OCI-LY3 (cell line): Measurements from ENCODE around the gene ZNF526.
A peak's percentile ranks its signal among the peaks of the same experiment; 100 is the strongest.

ENCODE experiments used
- H2AFZ ChIP-seq: fragments of 200-600, 300-600 bp; shearing (Covaris generic); 2 replicates; pipeline ENCODE4 v1.6.0; 2014; ENCODE audit warnings: antibody characterized with exemption, low read depth, low read length
- H3K27ac ChIP-seq: fragments of 200-600, 300-600 bp; sonication (generic); 2 replicates; pipeline ENCODE4 v1.5.1; 2014; ENCODE audit warnings: mild to moderate bottlenecking, low read length, moderate library complexity, mixed read lengths
- H3K27me3 ChIP-seq: fragments of 200-600, 300-600 bp; sonication (generic); 2 replicates; pipeline ENCODE4 v1.6.1; 2014; ENCODE audit warnings: low read depth, low read length, mixed read lengths
- H3K36me3 ChIP-seq: fragments of 200-600, 300-600 bp; sonication (generic); replicated peaks from 2 replicates; pipeline ENCODE3; 2014; ENCODE audit warnings: low read depth, low read length, mixed read lengths
- H3K4me1 ChIP-seq: fragments of 300-600, 200-600 bp; sonication (generic); 2 replicates; pipeline ENCODE4 v1.6.1; 2014; ENCODE audit warnings: low read length, mixed read lengths
- H3K4me2 ChIP-seq: fragments of 200-600, 300-600 bp; sonication (generic); 2 replicates; pipeline ENCODE4 v1.6.1; 2014; ENCODE audit warnings: low read length, mixed read lengths
- H3K4me3 ChIP-seq: fragments of 300-600, 200-600 bp; sonication (generic); 2 replicates; pipeline ENCODE4 v1.5.1; 2014; ENCODE audit warnings: antibody characterized with exemption, mild to moderate bottlenecking, low read length, moderate library complexity
- H3K79me2 ChIP-seq: fragments of 300-600, 200-600 bp; shearing (Covaris generic); 2 replicates; pipeline ENCODE4 v1.6.1; 2014; ENCODE audit warnings: mild to moderate bottlenecking, low read length, mixed read lengths
- H3K9ac ChIP-seq: fragments of 300-600, 200-600 bp; shearing (Covaris generic); 2 replicates; pipeline ENCODE4 v1.6.0; 2014; ENCODE audit warnings: mild to moderate bottlenecking, low read length, moderate library complexity
- H3K9me3 ChIP-seq: fragments of 200-600, 300-600 bp; shearing (Covaris generic); 2 replicates; pipeline ENCODE4 v1.6.1; 2014; ENCODE audit warnings: low read length, mixed read lengths; ENCODE audit not compliant: insufficient read depth
- H4K20me1 ChIP-seq: fragments of 200-600, 300-600 bp; sonication (generic); 2 replicates; pipeline ENCODE4 v1.6.1; 2016; ENCODE audit warnings: low read length, mixed read lengths; ENCODE audit not compliant: insufficient read depth
- EZH2phosphoT487 ChIP-seq: fragments of 200-600 bp; shearing (Covaris generic); IDR thresholded peaks from 2 replicates; pipeline ENCODE4 v1.6.1; 2018; ENCODE audit warnings: antibody characterized with exemption, mixed run types, low read depth
- TF ChIP-seq, protein P1 (sequence below): fragments of 200-600, 300-600 bp; sonication (generic); IDR thresholded peaks from 2 replicates; pipeline ENCODE4 v1.5.1; 2014; ENCODE audit warnings: antibody characterized with exemption, low read length, low read depth

Gene ZNF526

DNA sequence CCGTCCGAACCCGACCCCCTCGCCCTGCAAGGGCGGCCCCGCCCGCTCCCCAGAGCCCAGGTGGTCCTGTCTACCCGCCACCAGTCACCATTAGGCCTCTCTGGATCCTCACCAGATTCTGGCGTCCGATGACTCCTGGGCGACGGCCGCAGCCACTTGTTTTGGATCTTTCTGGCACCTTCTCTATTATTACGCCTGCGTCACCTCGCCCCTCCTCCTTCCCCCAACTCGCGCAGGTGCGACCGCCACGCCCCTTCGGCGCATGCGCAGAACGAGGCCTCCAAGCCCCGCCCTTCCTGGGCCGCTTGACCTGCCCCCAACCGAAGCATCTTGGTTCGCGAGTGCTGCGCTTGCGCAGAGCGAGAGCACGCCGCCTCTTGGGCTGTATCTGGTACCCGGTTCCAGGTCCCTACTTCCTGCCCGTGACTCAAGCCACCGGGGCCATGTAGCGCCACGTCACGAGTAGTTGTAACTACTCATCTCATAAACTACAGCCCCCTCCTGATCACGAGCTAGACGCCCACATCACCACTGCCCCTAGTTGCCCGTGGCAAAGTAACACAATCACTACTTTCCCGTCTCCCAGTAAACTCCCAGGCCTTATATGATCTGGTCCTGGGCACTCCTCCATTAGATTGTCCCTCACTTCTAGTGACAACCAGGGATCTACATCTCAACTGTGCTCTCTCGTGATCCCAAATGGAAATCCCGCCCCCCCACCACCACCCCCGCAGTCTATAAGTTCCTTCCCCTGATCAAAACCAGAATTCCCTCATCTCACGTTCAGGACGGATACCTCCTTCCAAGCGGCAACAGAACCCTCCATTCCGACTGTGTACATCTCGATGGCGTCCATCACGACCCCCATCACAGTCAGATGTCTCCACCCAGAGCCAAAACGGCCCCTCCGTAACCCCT lies 2.3 kb upstream of the ZNF526 start, which contains the start of gene DEDD2:
TSS of gene DEDD2 (minus strand) at position 158 of the 918 bp plus-strand sequence. CDS start 670 bp downstream, outside the sequence.
- Histone ChIP-seq H3K4me2 (peak within 1 kb of the TSS; percentile 90), H3K4me1 (peaks cover 27% of the 10 kb centered on the region), H3K27ac (peak within 1 kb of the TSS; percentile 85), H3K27me3 (no peaks in the 10 kb centered on the region), H3K9ac (peak within 1 kb of the TSS; percentile 95), H2AFZ (peak within 1 kb of the TSS; percentile 30; the same call in 1 of the 2 replicates), H3K4me3 (peak within 1 kb of the TSS; percentile 94), H3K9me3 (no peaks in the 10 kb centered on the region), H3K36me3 (peaks cover 34% of the 10 kb centered on the region), H4K20me1 (peaks cover 29% of the 10 kb centered on the region; the same call in 1 of the 2 replicates), H3K79me2 (peaks cover 83% of the 10 kb centered on the region)
- TF ChIP-seq, protein P1, sequence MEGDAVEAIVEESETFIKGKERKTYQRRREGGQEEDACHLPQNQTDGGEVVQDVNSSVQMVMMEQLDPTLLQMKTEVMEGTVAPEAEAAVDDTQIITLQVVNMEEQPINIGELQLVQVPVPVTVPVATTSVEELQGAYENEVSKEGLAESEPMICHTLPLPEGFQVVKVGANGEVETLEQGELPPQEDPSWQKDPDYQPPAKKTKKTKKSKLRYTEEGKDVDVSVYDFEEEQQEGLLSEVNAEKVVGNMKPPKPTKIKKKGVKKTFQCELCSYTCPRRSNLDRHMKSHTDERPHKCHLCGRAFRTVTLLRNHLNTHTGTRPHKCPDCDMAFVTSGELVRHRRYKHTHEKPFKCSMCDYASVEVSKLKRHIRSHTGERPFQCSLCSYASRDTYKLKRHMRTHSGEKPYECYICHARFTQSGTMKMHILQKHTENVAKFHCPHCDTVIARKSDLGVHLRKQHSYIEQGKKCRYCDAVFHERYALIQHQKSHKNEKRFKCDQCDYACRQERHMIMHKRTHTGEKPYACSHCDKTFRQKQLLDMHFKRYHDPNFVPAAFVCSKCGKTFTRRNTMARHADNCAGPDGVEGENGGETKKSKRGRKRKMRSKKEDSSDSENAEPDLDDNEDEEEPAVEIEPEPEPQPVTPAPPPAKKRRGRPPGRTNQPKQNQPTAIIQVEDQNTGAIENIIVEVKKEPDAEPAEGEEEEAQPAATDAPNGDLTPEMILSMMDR = no peak
- TF ChIP-seq EZH2phosphoT487 = no peak

DNA sequence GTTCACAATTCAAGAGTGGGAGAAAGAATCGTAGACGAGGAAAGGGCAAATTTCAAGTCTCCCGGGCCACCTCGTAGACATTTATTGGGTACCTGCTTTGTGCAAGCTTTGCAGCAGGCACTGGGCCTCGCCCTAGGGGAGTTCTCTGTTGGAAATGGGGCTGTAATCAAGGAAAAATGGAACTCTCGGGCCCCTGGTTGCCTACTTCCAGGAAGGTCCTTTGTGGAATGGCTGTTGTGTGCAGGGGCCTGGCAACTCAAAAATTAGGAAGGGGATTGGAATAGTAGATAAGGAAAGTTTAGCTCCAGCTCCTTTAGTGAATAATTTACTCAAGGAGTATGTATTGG lies 612 bp downstream of the ZNF526 start:
- peak overlapping the region; percentile 54 for H3K27ac ChIP-seq
- peak overlapping the region; percentile 88 for H3K9ac ChIP-seq
- H3K4me2 ChIP-seq = peak overlapping the region; percentile 99
- TF ChIP-seq, protein P1 = no peak
- TF ChIP-seq EZH2phosphoT487 = no peak
- peaks cover 25% of the 10 kb centered on the region for H3K4me1 ChIP-seq
- peaks cover 27% of the 10 kb centered on the region for H3K36me3 ChIP-seq
- H3K9me3 ChIP-seq = no peaks in the 10 kb centered on the region
- peak overlapping the region; percentile 9; the same call in 1 of the 2 replicates for H2AFZ ChIP-seq
- peaks cover 16% of the 10 kb centered on the region; the same call in 1 of the 2 replicates for H4K20me1 ChIP-seq
- H3K79me2 ChIP-seq = peaks cover 75% of the 10 kb centered on the region
- H3K4me3 ChIP-seq = peak overlapping the region; percentile 90
- H3K27me3 ChIP-seq = no peaks in the 10 kb centered on the region

DNA sequence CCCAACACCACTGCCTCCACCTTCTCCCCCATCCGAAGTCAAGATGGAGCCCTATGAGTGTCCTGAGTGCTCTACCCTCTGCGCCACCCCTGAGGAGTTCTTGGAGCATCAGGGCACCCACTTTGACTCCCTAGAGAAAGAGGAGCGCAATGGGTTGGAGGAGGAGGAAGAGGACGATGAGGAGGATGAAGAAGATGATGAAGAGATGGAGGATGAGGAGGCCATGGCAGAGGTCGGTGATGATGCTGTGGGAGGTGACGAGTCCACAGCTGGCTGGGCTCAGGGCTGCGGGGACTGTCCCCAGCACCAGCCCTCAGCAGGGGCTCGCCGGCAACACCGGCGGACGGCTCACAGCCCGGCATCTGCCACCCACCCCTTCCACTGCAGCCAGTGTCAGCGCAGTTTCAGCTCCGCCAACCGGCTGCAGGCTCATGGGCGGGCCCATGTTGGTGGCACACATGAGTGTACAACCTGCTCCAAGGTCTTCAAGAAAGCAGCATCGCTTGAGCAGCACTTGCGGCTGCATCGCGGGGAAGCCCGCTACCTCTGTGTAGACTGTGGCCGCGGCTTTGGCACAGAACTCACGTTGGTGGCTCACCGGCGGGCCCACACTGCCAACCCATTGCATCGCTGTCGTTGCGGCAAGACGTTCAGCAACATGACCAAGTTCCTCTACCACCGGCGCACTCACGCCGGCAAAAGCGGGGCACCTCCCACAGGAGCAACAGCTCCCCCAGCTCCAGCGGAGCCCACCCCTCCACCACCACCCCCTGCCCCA lies 5.0 kb downstream of the ZNF526 start:
- no peak overlapping the region for H3K4me3 ChIP-seq
- peaks cover 6% of the 10 kb centered on the region for H3K4me1 ChIP-seq
- no peak for TF ChIP-seq EZH2phosphoT487
- TF ChIP-seq, protein P1 = no peak
- H3K27ac ChIP-seq = no peak overlapping the region
- peaks cover 52% of the 10 kb centered on the region for H3K36me3 ChIP-seq
- peaks cover 76% of the 10 kb centered on the region for H3K79me2 ChIP-seq
- peaks cover 33% of the 10 kb centered on the region; the same call in 1 of the 2 replicates for H4K20me1 ChIP-seq
- no peak overlapping the region for H3K9ac ChIP-seq
- H3K4me2 ChIP-seq = no peak overlapping the region
- H2AFZ ChIP-seq = no peak overlapping the region
- no peaks in the 10 kb centered on the region for H3K27me3 ChIP-seq
- no peaks in the 10 kb centered on the region for H3K9me3 ChIP-seq
